Thyroid gland (tissue), 4 donors: Measurements from ENCODE around the gene AKR1C8.

Experiments
- POLR2A ChIP-seq, 2 donors: fragments of 450-650 bp; IDR thresholded peaks; one replicate each; pipeline ENCODE4 v1.6.1; 2017; ENCODE audit warnings: antibody characterized with exemption in 2 of 2, mild to moderate bottlenecking in 2 of 2, moderate library complexity in 1 of 2
- TF ChIP-seq, protein P1 (sequence below), 6 experiments: fragments of 200-600 bp in 3 of 6; fragments of 450-650 bp in 3 of 6; sonication (generic) in 3 of 6; IDR thresholded peaks; one replicate each; pipeline ENCODE4 v1.5.1; 2016 to 2019; ENCODE audit warnings: antibody characterized with exemption in 6 of 6, mild to moderate bottlenecking in 2 of 6, inconsistent platforms in 1 of 6, moderate library complexity in 1 of 6

DNA sequence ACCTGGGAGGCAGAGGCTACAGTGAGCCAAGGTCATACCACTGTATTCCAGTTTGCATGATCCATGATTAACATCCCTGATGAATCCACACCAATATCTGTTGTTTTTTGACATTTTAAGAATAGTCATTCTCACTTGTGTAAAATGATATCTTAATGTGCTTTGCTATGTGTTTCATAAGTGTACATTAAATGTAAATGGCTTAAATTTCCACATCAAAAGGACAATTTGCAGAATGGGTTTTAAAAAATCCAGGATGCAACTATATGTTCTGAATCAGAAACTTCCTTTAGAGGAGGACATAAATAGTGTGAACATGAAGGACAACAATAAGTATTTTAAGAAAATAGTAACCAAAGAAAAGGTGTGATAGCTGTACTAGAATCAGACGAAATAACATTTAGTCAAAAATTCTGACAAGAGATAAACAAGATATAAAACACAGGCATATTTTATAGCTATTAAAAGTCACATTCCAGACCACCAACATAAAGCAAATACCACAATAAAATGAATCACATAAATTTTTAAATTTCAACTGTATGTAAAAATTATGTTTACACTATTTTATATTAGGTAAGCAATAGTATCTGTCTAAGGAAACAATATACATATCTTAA is 48.4 kb downstream of the AKR1C8 start:
- TF ChIP-seq, protein P1, sequence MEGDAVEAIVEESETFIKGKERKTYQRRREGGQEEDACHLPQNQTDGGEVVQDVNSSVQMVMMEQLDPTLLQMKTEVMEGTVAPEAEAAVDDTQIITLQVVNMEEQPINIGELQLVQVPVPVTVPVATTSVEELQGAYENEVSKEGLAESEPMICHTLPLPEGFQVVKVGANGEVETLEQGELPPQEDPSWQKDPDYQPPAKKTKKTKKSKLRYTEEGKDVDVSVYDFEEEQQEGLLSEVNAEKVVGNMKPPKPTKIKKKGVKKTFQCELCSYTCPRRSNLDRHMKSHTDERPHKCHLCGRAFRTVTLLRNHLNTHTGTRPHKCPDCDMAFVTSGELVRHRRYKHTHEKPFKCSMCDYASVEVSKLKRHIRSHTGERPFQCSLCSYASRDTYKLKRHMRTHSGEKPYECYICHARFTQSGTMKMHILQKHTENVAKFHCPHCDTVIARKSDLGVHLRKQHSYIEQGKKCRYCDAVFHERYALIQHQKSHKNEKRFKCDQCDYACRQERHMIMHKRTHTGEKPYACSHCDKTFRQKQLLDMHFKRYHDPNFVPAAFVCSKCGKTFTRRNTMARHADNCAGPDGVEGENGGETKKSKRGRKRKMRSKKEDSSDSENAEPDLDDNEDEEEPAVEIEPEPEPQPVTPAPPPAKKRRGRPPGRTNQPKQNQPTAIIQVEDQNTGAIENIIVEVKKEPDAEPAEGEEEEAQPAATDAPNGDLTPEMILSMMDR (IDR thresholded peaks at IDR 0.05) = no peak
- no peak for TF ChIP-seq POLR2A (IDR thresholded peaks at IDR 0.05)
